DOHH2 (cell line): ENCODE data around the gene PDZRN4.

Experiments
- EZH2phosphoT487 ChIP-seq: fragments of 200-600 bp; sonication (generic); IDR thresholded peaks from 2 replicates; pipeline ENCODE4 v1.6.1; 2017; ENCODE audit warnings: borderline replicate concordance, mild to moderate bottlenecking, antibody characterized with exemption, low read length, moderate library complexity, mixed read lengths
- TF ChIP-seq, protein P1 (sequence below): fragments of 200-600 bp; sonication (generic); IDR thresholded peaks from one replicate; pipeline ENCODE4 v1.5.1; 2014; ENCODE audit warnings: antibody characterized with exemption, mild to moderate bottlenecking, low read depth, low read length; ENCODE audit not compliant: poor library complexity, severe bottlenecking

DNA sequence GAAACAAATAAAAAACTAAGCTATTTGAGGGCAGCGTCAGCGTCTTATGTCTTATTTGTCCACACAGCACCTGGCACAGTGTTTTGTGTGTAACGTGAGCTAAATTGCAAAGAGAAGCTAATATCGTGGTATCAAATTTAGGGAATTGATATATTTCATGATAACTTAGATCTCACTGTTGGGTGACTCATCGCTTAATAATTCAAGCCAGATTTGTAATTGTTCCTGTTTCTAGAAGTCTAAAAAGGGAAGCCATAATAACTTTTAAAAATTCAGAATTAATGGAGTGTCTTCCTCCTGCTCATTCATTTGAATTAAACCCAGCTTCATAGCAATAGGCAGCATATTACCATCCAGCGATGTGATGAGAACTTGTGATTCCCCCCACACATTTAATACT is 214.7 kb downstream of the PDZRN4 start:
- TF ChIP-seq, protein P1, sequence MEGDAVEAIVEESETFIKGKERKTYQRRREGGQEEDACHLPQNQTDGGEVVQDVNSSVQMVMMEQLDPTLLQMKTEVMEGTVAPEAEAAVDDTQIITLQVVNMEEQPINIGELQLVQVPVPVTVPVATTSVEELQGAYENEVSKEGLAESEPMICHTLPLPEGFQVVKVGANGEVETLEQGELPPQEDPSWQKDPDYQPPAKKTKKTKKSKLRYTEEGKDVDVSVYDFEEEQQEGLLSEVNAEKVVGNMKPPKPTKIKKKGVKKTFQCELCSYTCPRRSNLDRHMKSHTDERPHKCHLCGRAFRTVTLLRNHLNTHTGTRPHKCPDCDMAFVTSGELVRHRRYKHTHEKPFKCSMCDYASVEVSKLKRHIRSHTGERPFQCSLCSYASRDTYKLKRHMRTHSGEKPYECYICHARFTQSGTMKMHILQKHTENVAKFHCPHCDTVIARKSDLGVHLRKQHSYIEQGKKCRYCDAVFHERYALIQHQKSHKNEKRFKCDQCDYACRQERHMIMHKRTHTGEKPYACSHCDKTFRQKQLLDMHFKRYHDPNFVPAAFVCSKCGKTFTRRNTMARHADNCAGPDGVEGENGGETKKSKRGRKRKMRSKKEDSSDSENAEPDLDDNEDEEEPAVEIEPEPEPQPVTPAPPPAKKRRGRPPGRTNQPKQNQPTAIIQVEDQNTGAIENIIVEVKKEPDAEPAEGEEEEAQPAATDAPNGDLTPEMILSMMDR, result no peak
- no peak for TF ChIP-seq EZH2phosphoT487
